C1 segment of cervical spinal cord (tissue), 14 donors: ENCODE data around the gene SLC22A31.

Experiments used
- DNase-seq, 14 donors: peaks; one replicate each; lab custom pipeline; 2025; lab: John Stamatoyannopoulos, UW

SLC22A31 gene

GRCh38 chr16:89179656-89180315 lies 20.6 kb downstream of the SLC22A31 start:
- DNase-seq: no peak

GRCh38 chr16:89179148-89179484 lies 21.2 kb downstream of the SLC22A31 start:
- DNase-seq: no peak

GRCh38 chr16:89178453-89179147 lies 21.7 kb downstream of the SLC22A31 start:
- DNase-seq: no peak

- no peak for DNase-seq
Measured at GRCh38 chr16:89177501-89177900, 22.8 kb downstream of the SLC22A31 start.

GRCh38 chr16:89176717-89177116 lies 23.6 kb downstream of the SLC22A31 start:
- DNase-seq: no peak

GRCh38 chr16:89176147-89176690 lies 24.1 kb downstream of the SLC22A31 start:
- DNase-seq: no peak

GRCh38 chr16:89175280-89176146 lies 24.8 kb downstream of the SLC22A31 start:
- DNase-seq: peak in 4 of 14 donors; percentile 18 to 99 (median 46)

GRCh38 chr16:89174877-89175276 lies 25.5 kb downstream of the SLC22A31 start:
- DNase-seq: no peak

GRCh38 chr16:89174055-89174827 lies 26.1 kb downstream of the SLC22A31 start:
- no peak for DNase-seq

- DNase-seq: peak in 1 of 14 donors; percentile 43
Measured at GRCh38 chr16:89173174-89173921, 27.0 kb downstream of the SLC22A31 start.

GRCh38 chr16:89172528-89173173 lies 27.7 kb downstream of the SLC22A31 start:
- DNase-seq: peak in 1 of 14 donors; percentile 73

- DNase-seq: no peak
Measured at GRCh38 chr16:89172171-89172527, 28.2 kb downstream of the SLC22A31 start.

GRCh38 chr16:89171216-89172170 lies 28.8 kb downstream of the SLC22A31 start, which contains the start of gene CDH15:
Gene CDH15, plus strand, starts transcription at chr16:89171748. Its CDS starts 84 bp downstream, at chr16:89171832.
- peak in 13 of 14 donors; percentile 22 to 99 (median 71) for DNase-seq

GRCh38 chr16:89170346-89171215 lies 29.8 kb downstream of the SLC22A31 start:
- DNase-seq: no peak

- no peak for DNase-seq
Measured at GRCh38 chr16:89169778-89170177, 30.6 kb downstream of the SLC22A31 start.

- no peak for DNase-seq
Measured at GRCh38 chr16:89168381-89169189, 31.8 kb downstream of the SLC22A31 start.

- DNase-seq: peak in 13 of 14 donors; percentile 15 to 87 (median 63)
Measured at GRCh38 chr16:89167425-89167941, 32.9 kb downstream of the SLC22A31 start.
